Hematopoietic multipotent progenitor cell treated with erythropoietin and hydrocortisone succinate and interleukin-3 and kit ligand, for 8 days (in vitro differentiated cells): ENCODE results near the gene MRAP2.
"Not testable (repeated sequence)": the region's sequence is repeated elsewhere in the genome, so short reads cannot be mapped to it uniquely, and the experiment has no call there.

Source experiments
- DNase-seq: peaks from one replicate; pipeline ENCODE4 v3.0.0-alpha.2; 2015

The MRAP2 gene

GRCh38 chr6:84035484-84035883 is 1.9 kb downstream of the MRAP2 start:
- DNase-seq = no peak

- DNase-seq = no peak
These were observed 4.0 kb downstream of the MRAP2 start for GRCh38 chr6:84037425-84038089.

- DNase-seq = peak; percentile 58
These were observed 9.0 kb downstream of the MRAP2 start for GRCh38 chr6:84042603-84043002.

- no peak for DNase-seq
These were observed 10.0 kb downstream of the MRAP2 start for GRCh38 chr6:84043555-84043954.

GRCh38 chr6:84046755-84047154 is 13.2 kb downstream of the MRAP2 start:
- no peak for DNase-seq

- no peak for DNase-seq
These were observed 15.0 kb downstream of the MRAP2 start for GRCh38 chr6:84048588-84048987.

- no peak for DNase-seq
These were observed 16.8 kb downstream of the MRAP2 start for GRCh38 chr6:84050408-84050807.

GRCh38 chr6:84052204-84052882 is 18.8 kb downstream of the MRAP2 start:
- no peak for DNase-seq

- DNase-seq = no peak
These were observed 19.3 kb downstream of the MRAP2 start for GRCh38 chr6:84052883-84053241.

GRCh38 chr6:84055647-84056046 is 22.1 kb downstream of the MRAP2 start:
- no peak for DNase-seq

- DNase-seq = no peak
These were observed 24.3 kb downstream of the MRAP2 start for GRCh38 chr6:84057908-84058307.

- DNase-seq = peak; percentile 49
These were observed 25.5 kb downstream of the MRAP2 start for GRCh38 chr6:84059082-84059481.

- DNase-seq = no peak
These were observed 27.6 kb downstream of the MRAP2 start for GRCh38 chr6:84061174-84061573.

- no peak for DNase-seq
These were observed 28.2 kb downstream of the MRAP2 start for GRCh38 chr6:84061613-84062398.

- DNase-seq = peak; percentile 88
These were observed 29.1 kb downstream of the MRAP2 start for GRCh38 chr6:84062519-84063154.

- DNase-seq = no peak
These were observed 32.2 kb downstream of the MRAP2 start for GRCh38 chr6:84065693-84066290.

GRCh38 chr6:84066536-84066935 is 33.0 kb downstream of the MRAP2 start:
- DNase-seq = no peak

- not testable (repeated sequence) for DNase-seq
These were observed 35.3 kb downstream of the MRAP2 start for GRCh38 chr6:84068873-84069272.

- DNase-seq = no peak
These were observed 38.9 kb downstream of the MRAP2 start for GRCh38 chr6:84072442-84072997.

- no peak for DNase-seq
These were observed 41.6 kb downstream of the MRAP2 start for GRCh38 chr6:84074988-84075781.

- DNase-seq = no peak
These were observed 44.1 kb downstream of the MRAP2 start for GRCh38 chr6:84077645-84078044.

GRCh38 chr6:84078335-84078734 is 44.8 kb downstream of the MRAP2 start:
- no peak for DNase-seq
